HG03280 (cell line): ENCODE measurements around the gene RPS6KA4.

Experiments used
- ATAC-seq: cut with Tn5 transposase; IDR thresholded peaks from one replicate; pipeline ENCODE4 v1.9.1; 2021; ENCODE audit warnings: mild to moderate bottlenecking, moderate library complexity; ENCODE audit not compliant: unreplicated experiment

RPS6KA4 gene

GRCh38 chr11:64324692-64325469 lies 34.1 kb upstream of the RPS6KA4 start:
- ATAC-seq: no peak

- no peak for ATAC-seq
These were observed 31.6 kb upstream of the RPS6KA4 start for GRCh38 chr11:64327375-64327774.

- ATAC-seq: no peak
These were observed 31.0 kb upstream of the RPS6KA4 start for GRCh38 chr11:64327993-64328392.

- no peak for ATAC-seq
These were observed 28.1 kb upstream of the RPS6KA4 start for GRCh38 chr11:64330888-64331287.

- ATAC-seq: peak; percentile 57
These were observed 27.2 kb upstream of the RPS6KA4 start for GRCh38 chr11:64331569-64332371.

GRCh38 chr11:64333556-64333955 lies 25.4 kb upstream of the RPS6KA4 start:
- ATAC-seq: no peak

GRCh38 chr11:64334764-64335735 lies 23.9 kb upstream of the RPS6KA4 start:
- peak; percentile 72 for ATAC-seq

GRCh38 chr11:64337538-64338249 lies 21.3 kb upstream of the RPS6KA4 start:
- ATAC-seq: no peak

- ATAC-seq: no peak
These were observed 20.2 kb upstream of the RPS6KA4 start for GRCh38 chr11:64338716-64339115.

- ATAC-seq: no peak
These were observed 19.7 kb upstream of the RPS6KA4 start for GRCh38 chr11:64339286-64339685.

GRCh38 chr11:64339754-64340408 lies 19.1 kb upstream of the RPS6KA4 start, which contains the start of gene CCDC88B:
Gene CCDC88B, plus strand, starts transcription at chr11:64340204. Its CDS starts 63 bp downstream, at chr11:64340267.
- ATAC-seq: peak; percentile 51

GRCh38 chr11:64340671-64341335 lies 18.2 kb upstream of the RPS6KA4 start:
- ATAC-seq: peak; percentile 44

GRCh38 chr11:64341429-64341828 lies 17.5 kb upstream of the RPS6KA4 start:
- no peak for ATAC-seq

- peak; percentile 50 for ATAC-seq
These were observed 16.8 kb upstream of the RPS6KA4 start for GRCh38 chr11:64341851-64342791.

- no peak for ATAC-seq
These were observed 15.9 kb upstream of the RPS6KA4 start for GRCh38 chr11:64342869-64343745.

- no peak for ATAC-seq
These were observed 15.0 kb upstream of the RPS6KA4 start for GRCh38 chr11:64343767-64344559.
